Measurements from ENCODE around the gene ABR. TPM values are rescaled to one million over a fixed set of nuclear protein-coding genes. Genes with fewer than 3 reads are reported as not detected.

ABR gene
- total RNA-seq, 1 donor from 2014 or later = 59.7 TPM

DNA sequence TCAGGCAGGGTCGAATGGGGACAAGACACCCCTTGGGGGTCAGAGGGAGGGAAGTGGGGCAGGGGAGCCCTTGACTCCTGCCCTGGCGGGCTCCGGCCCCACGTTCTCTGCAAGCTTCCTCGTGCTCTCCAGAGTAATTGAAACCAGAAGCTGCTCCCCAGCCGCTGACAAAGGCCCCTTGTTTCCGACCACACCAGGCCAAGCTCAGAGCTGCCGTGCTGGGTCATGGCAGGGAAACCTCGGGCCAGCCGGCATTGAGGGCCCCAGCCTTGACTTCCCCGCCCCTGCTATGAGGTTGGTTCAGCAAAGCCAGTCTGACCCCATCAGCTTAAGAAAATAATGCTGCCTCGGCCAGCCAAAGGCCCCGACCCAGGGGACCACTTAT, 139.6 kb downstream of the ABR start:
- peak overlapping the region; percentile 96 for H3K27ac Mint-ChIP-seq (ENCODE audit: unreplicated experiment)
- peaks cover 4% of the 10 kb centered on the region for H3K9me3 Mint-ChIP-seq
- peak overlapping the region; percentile 38 for H3K4me3 Mint-ChIP-seq
- H3K27me3 Mint-ChIP-seq (ENCODE audit: low read depth) = no peaks in the 10 kb centered on the region
- TF ChIP-seq, protein P1, sequence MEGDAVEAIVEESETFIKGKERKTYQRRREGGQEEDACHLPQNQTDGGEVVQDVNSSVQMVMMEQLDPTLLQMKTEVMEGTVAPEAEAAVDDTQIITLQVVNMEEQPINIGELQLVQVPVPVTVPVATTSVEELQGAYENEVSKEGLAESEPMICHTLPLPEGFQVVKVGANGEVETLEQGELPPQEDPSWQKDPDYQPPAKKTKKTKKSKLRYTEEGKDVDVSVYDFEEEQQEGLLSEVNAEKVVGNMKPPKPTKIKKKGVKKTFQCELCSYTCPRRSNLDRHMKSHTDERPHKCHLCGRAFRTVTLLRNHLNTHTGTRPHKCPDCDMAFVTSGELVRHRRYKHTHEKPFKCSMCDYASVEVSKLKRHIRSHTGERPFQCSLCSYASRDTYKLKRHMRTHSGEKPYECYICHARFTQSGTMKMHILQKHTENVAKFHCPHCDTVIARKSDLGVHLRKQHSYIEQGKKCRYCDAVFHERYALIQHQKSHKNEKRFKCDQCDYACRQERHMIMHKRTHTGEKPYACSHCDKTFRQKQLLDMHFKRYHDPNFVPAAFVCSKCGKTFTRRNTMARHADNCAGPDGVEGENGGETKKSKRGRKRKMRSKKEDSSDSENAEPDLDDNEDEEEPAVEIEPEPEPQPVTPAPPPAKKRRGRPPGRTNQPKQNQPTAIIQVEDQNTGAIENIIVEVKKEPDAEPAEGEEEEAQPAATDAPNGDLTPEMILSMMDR (conservative IDR thresholded peaks at IDR 0.05) = no peak
- H3K4me1 Mint-ChIP-seq = peaks cover 40% of the 10 kb centered on the region
- peak; percentile 50 for DNase-seq (ENCODE audit: low read depth, low spot score)
- H3K36me3 Mint-ChIP-seq (ENCODE audit: low read depth) = peaks cover 10% of the 10 kb centered on the region

DNA sequence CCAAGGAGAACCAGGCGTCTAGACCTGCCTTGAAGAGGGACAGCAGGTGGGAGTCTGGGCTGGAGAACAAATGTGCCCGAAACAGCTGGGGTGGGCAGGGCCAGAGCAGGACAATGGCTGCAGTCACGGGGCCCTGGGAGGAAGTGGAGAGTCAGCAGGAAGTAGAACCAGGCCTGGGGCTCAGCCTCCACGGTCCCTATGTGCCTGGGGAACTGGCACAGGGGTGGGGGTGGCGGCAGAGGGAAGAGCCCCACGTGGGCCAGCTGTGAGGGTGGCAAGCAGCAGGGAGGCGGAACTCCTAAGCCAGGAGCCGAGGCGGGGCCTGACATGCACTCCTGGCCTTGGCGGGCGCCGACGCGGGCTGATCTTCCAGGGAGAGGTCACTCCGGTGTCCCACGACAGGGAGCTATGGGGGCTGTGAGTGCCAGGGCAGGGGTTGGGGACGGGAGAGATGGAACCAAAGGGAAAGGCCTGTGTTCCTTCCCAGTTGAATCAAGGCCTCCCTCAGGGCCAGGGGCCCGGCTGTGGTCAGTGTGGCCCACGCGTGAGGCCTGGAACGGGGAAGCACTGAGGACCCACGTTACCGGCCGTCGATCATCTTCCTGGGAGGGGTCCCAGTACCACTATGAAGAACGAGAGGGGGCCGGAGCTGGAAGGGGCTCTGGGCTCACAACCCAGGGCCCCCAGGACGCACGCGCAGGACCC, 140.1 kb downstream of the ABR start:
- Mint-ChIP-seq H3K27me3 (ENCODE audit: low read depth) (no peaks in the 10 kb centered on the region), H3K36me3 (ENCODE audit: low read depth) (peaks cover 10% of the 10 kb centered on the region), H3K4me3 (peak overlapping the region; percentile 38), H3K27ac (ENCODE audit: unreplicated experiment) (peak overlapping the region; percentile 96), H3K9me3 (peaks cover 4% of the 10 kb centered on the region), H3K4me1 (peaks cover 34% of the 10 kb centered on the region)
- DNase-seq (ENCODE audit: low read depth, low spot score) = peak; percentile 40
- TF ChIP-seq, protein P1 (conservative IDR thresholded peaks at IDR 0.05) = no peak

DNA sequence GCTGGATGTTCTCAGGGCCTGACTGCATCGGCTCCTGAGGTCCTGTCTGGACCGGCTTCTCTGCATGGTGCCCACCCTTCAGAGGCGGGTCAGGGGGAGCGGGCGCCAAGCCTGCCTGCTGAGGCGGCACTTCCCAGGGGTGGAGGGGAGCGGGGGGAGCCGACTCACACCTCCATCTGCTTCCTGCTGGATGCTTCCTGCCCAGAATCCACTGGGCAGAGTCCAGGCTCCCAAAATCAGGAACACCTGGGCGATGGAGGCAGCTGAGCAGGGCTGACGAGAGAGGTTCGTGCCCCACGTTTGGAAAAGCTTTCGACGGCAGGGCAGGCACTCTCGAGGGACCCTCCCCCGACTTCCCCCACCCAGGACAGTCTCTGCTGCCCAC, 140.7 kb downstream of the ABR start:
- Mint-ChIP-seq H3K27ac (ENCODE audit: unreplicated experiment) (no peak overlapping the region), H3K9me3 (peaks cover 4% of the 10 kb centered on the region), H3K4me3 (no peak overlapping the region), H3K4me1 (peaks cover 33% of the 10 kb centered on the region), H3K36me3 (ENCODE audit: low read depth) (peaks cover 10% of the 10 kb centered on the region), H3K27me3 (ENCODE audit: low read depth) (no peaks in the 10 kb centered on the region)
- DNase-seq (ENCODE audit: low read depth, low spot score) = no peak
- TF ChIP-seq, protein P1 (conservative IDR thresholded peaks at IDR 0.05) = no peak

DNA sequence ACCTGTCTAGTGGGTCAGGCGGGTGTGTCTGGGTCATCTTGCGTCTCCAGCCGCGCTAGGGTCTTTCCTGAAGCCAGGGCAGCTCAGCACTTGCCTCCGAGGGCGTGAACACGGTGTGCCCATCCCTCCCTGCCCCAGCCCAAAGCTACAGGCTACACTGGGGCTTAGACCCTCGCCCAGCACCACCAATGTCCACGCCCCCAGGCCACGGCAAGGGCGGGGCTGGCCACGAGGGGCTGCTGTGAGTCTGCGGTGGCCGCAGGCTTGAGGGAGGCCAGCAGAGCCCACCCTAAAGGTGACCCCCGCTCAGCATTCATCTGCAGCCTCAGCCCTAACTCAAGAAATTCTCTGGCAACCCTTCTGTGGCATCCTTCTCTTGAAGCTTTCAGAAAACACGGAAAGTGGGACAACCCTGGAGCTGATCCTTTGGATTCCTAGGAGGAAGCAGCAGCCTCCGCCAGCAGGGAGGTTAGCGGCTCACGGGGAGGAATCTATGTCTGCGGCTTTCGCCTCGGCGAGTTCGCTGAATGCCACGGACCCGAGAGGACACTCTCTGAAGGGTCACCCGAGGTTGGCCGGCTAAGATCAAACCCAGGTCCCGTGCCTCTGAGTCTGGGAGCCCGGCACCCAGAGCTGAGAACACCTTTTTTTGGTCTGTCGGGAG, 141.2 kb downstream of the ABR start:
- Mint-ChIP-seq H3K9me3 (peaks cover 4% of the 10 kb centered on the region), H3K4me3 (no peak overlapping the region), H3K36me3 (ENCODE audit: low read depth) (peaks cover 10% of the 10 kb centered on the region), H3K27ac (ENCODE audit: unreplicated experiment) (no peak overlapping the region), H3K27me3 (ENCODE audit: low read depth) (no peaks in the 10 kb centered on the region), H3K4me1 (peaks cover 30% of the 10 kb centered on the region)
- DNase-seq (ENCODE audit: low read depth, low spot score) = no peak
- TF ChIP-seq, protein P1 (conservative IDR thresholded peaks at IDR 0.05) = no peak

DNA sequence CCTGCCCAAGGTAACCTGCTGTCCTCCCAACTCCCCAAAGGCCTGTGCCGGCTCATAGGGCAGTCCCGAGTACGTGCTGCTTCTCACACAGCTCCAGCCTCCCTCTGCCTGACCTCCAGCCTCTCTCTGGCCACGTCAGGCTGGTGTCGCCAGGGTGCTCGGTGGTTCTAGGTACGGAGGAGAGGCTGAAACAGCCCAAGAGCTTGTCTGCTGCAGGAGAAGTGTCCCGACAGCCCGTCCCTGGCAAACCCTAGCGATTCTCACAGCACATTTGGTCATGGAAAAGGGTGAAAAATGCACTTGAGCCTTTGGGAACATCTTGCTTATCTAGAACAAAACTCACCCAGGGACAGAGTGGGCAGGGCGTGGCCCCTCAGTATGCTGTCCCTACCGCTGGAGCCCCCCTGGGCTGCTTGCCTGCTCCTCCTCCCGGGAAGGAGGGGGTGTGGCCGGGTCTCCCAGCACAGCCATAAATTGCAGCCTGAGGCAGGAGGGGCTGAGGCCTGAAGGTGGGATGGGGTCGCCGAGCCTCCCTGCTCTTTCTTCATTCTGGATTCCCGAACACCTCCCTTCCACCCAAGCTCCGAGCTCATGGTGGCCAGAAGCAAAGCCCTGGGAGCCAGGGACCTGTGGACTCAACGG, 142.4 kb downstream of the ABR start:
- DNase-seq (ENCODE audit: low read depth, low spot score) = no peak
- Mint-ChIP-seq H3K27me3 (ENCODE audit: low read depth) (peaks cover 3% of the 10 kb centered on the region), H3K4me3 (no peak overlapping the region), H3K9me3 (peaks cover 4% of the 10 kb centered on the region), H3K4me1 (peaks cover 28% of the 10 kb centered on the region), H3K36me3 (ENCODE audit: low read depth) (peaks cover 6% of the 10 kb centered on the region), H3K27ac (ENCODE audit: unreplicated experiment) (peak overlapping the region; percentile 43)
- TF ChIP-seq, protein P1 (conservative IDR thresholded peaks at IDR 0.05) = no peak
